Gastroesophageal sphincter (tissue), 3 donors: Measurements from ENCODE around the gene ATOH7.

ENCODE experiments used
- CTCF ChIP-seq, 4 experiments: fragments of 200-600 bp in 2 of 4; fragments of 450-650 bp in 2 of 4; sonication (generic) in 1 of 4; IDR thresholded peaks; one replicate each; pipeline ENCODE4 v1.5.1; 2017 to 2019; ENCODE audit warnings: antibody characterized with exemption in 4 of 4, mild to moderate bottlenecking in 2 of 4, moderate library complexity in 2 of 4
- EP300 ChIP-seq: sonication (generic); formaldehyde crosslinking; IDR thresholded peaks from one replicate; pipeline ENCODE4 v1.6.1; 2017; ENCODE audit warnings: antibody characterized with exemption, mild to moderate bottlenecking

DNA sequence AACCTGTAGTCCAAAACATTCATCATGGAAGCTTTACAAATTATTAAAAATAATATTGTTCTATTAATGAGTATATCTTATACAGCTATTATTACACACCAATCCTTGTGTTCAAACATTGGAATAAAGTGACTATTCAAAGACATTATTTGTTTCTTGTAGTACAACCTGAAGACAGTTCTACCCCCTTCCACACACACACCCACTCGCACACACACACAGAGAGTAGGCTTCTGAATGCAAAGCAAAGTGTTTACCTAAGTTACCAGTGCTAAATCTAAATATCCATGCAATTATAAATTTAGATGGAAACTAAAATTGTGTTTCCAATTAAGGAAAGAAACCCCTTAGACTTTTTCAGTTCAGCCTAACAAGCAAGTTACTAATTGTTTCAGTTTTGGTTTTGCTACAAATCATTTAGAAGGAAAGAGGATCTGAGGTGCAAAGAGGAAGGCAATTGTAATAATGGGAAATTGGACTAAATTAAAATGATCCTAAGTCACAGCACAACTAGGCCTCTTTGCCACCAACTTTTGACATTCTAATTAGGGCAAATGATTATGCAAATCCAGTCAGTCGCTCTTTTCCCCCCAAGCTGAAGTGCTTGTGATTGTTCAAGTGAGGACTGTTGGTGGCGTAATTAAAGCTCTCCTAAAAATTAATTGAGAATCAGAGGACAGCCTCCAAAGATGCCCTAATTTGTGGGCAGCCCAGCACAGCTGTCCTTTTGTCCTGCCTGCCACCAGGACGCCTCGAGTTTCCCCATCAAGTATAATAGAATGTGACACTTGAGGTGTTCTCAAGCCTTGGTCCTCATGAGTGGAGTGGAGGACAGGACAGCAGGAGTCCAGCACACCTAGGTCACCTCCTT lies 19.9 kb upstream of the ATOH7 start:
- TF ChIP-seq CTCF (IDR thresholded peaks at IDR 0.05) (no peak), EP300 (no peak)
